Activated CD8-positive, alpha-beta memory T cell treated with anti-CD3 and anti-CD28 coated beads for 4 hours (primary cell): ENCODE results near the gene SCYGR7.
"Not testable (repeated sequence)": the region's sequence is repeated elsewhere in the genome, so short reads cannot be mapped to it uniquely, and the experiment has no call there.

ENCODE experiments used
- DNase-seq, 2 donors: peaks; one replicate each; pipeline ENCODE4 v3.0.0-alpha.2; 2020; ENCODE audit warnings: low read depth in 2 of 2

The SCYGR7 gene

GRCh38 chr2:227728035-227728434 lies at the start of gene SCYGR7:
TSS of gene SCYGR7 (plus strand) at chr2:227728335. CDS start at chr2:227728335, 0 bp downstream.
- DNase-seq: no peak

GRCh38 chr2:227684258-227684657 lies 43.9 kb upstream of the SCYGR7 start:
- no peak for DNase-seq

- no peak for DNase-seq
Observed at GRCh38 chr2:227687189-227687588, 40.9 kb upstream of the SCYGR7 start.

GRCh38 chr2:227696990-227697679 lies 31.0 kb upstream of the SCYGR7 start:
- DNase-seq: no peak

GRCh38 chr2:227701556-227701955 lies 26.6 kb upstream of the SCYGR7 start:
- no peak for DNase-seq

- no peak for DNase-seq
Observed at GRCh38 chr2:227703280-227703732, 24.8 kb upstream of the SCYGR7 start.

- DNase-seq: no peak
Observed at GRCh38 chr2:227703961-227704360, 24.2 kb upstream of the SCYGR7 start.

- DNase-seq: no peak
Observed at GRCh38 chr2:227706859-227707258, 21.3 kb upstream of the SCYGR7 start.

GRCh38 chr2:227707390-227707789 lies 20.7 kb upstream of the SCYGR7 start:
- DNase-seq: no peak

GRCh38 chr2:227710986-227711385 lies 17.1 kb upstream of the SCYGR7 start:
- DNase-seq: no peak

GRCh38 chr2:227713291-227713690 lies 14.8 kb upstream of the SCYGR7 start:
- DNase-seq: no peak

- DNase-seq: no peak
Observed at GRCh38 chr2:227716501-227716900, 11.6 kb upstream of the SCYGR7 start.

GRCh38 chr2:227717687-227718567 lies 10.2 kb upstream of the SCYGR7 start, which contains the start of gene SLC19A3:
TSS of gene SLC19A3 (minus strand) at chr2:227718028. CDS start at chr2:227702318, 15,710 bp downstream.
- DNase-seq: no peak

GRCh38 chr2:227719641-227720040 lies 8.5 kb upstream of the SCYGR7 start:
- DNase-seq: no peak

- no peak for DNase-seq
Observed at GRCh38 chr2:227720680-227721079, 7.5 kb upstream of the SCYGR7 start.

GRCh38 chr2:227722821-227723220 lies 5.3 kb upstream of the SCYGR7 start:
- DNase-seq: not testable (repeated sequence)

GRCh38 chr2:227724394-227725039 lies 3.6 kb upstream of the SCYGR7 start, which contains the start of gene SCYGR6:
TSS of gene SCYGR6 (minus strand) at chr2:227724757. CDS start at chr2:227724757, 0 bp downstream.
- no peak for DNase-seq

GRCh38 chr2:227739351-227739750 lies 11.2 kb downstream of the SCYGR7 start:
- DNase-seq: no peak

GRCh38 chr2:227740705-227741104 lies 12.6 kb downstream of the SCYGR7 start:
- DNase-seq: not testable (repeated sequence)

- no peak for DNase-seq
Observed at GRCh38 chr2:227745594-227745993, 17.5 kb downstream of the SCYGR7 start, which contains the start of gene SCYGR8. TSS of gene SCYGR8 (plus strand) at chr2:227745894. CDS start at chr2:227745894, 0 bp downstream.

GRCh38 chr2:227748079-227748478 lies 19.9 kb downstream of the SCYGR7 start:
- no peak for DNase-seq

GRCh38 chr2:227756261-227756660 lies 28.1 kb downstream of the SCYGR7 start:
- DNase-seq: not testable (repeated sequence)
